Psoas muscle (tissue), 8 donors: Measurements from ENCODE around the gene HOXC5. TPM values are rescaled to one million over a fixed set of nuclear protein-coding genes. Genes with fewer than 3 reads are reported as not detected.

Experiments used
- ATAC-seq, 4 donors: fragments of 200-7000 bp; cut with Tn5 transposase; one replicate each; pipeline ENCODE4 v1.9.1; 2020; ENCODE audit warnings: moderate library complexity in 3 of 4, mild to moderate bottlenecking in 2 of 4
- DNase-seq, 2 donors: peaks; one replicate each; pipeline ENCODE4 v3.0.0-alpha.2; 2020
- H3K27ac ChIP-seq: fragments of 200-600 bp; one replicate; pipeline ENCODE4 v1.8.0; 2022
- H3K27me3 ChIP-seq, 3 donors: fragments of 200-600 bp in 1 of 3; one replicate each; pipeline versions ENCODE4 v1.6.1 to v1.8.0; 2013 to 2022; ENCODE audit warnings: low read length in 2 of 3, mild to moderate bottlenecking in 2 of 3, moderate library complexity in 1 of 3; ENCODE audit not compliant: insufficient read depth in 3 of 3
- H3K36me3 ChIP-seq, 2 donors: fragments of 200-600 bp in 1 of 2; one replicate each; pipeline versions ENCODE4 v1.6.1 to v1.8.0; 2013 to 2022; ENCODE audit warnings: low read depth in 1 of 2, mild to moderate bottlenecking in 1 of 2, moderate library complexity in 1 of 2; ENCODE audit not compliant: insufficient read depth in 1 of 2
- H3K4me1 ChIP-seq: fragments of 200-600 bp; one replicate; pipeline ENCODE4 v1.8.0; 2022
- H3K4me3 ChIP-seq: fragments of 200-600 bp; one replicate; pipeline ENCODE4 v1.8.0; 2022; ENCODE audit warnings: mild to moderate bottlenecking
- H3K9me3 ChIP-seq: fragments of 200-600 bp; one replicate; pipeline ENCODE4 v1.8.0; 2022
- whole genome bisulfite sequencing, 3 donors: extraction: QIAGEN DNeasy Blood & Tissue Kit; methylation state at CpG; one replicate each; pipeline versions ENCODE4 v1.1.6 to v1.1.7; 2013; 5-methylcytosine and 5-hydroxymethylcytosine counted together
- intact Hi-C, 2 donors: fragments of 100-400 bp; cut with DNase I; formaldehyde crosslinking; loops; one replicate each; pipeline versions ENCODE4 v1.11.0 to v1.14.2; 2022
- polyA plus RNA-seq, 3 donors: library from polyadenylated mRNA; stranded (reverse); fragments of 200-250 nt; gene quantifications; one replicate each; pipeline ENCODE4 v1.2.3, GENCODE V29; 2013
- total RNA-seq, 4 donors: library from RNA; stranded (reverse); fragmentation: NEBNext Ultra II Directional in 2 of 4; extraction: Animal tissue kit (Norgen Biotek cat#: 25700) in 2 of 4; gene quantifications; one replicate each; pipeline versions ENCODE4 v1.2.1 to v1.2.4, GENCODE V29; 2021 to 2023
- TF ChIP-seq, protein P1 (sequence below): fragments of 200-600 bp; IDR thresholded peaks from one replicate; pipeline ENCODE4 v1.8.0; 2022; ENCODE audit warnings: antibody characterized with exemption
- donor health status: healthy with polysubstance abuse.
- donor health status: DM: no; HTN: no; CAD: no; lungs with moderate emphysema.
- donor health status: Bipolar disorder and iron deficiency.
- donor health status: healthy.
- donor health status: DM: yes; HTN: yes; CAD: no.
- donor health status: DM: no; HTN: no; CAD: no.
- donor health status: DM: no; HTN: no; CAD: no.
- donor health status: DM: yes; HTN: yes; CAD: no.

The HOXC5 gene
- total and polyA plus RNA-seq, 7 donors, result 0.03 to 3.3 (median 0.58) TPM

DNA sequence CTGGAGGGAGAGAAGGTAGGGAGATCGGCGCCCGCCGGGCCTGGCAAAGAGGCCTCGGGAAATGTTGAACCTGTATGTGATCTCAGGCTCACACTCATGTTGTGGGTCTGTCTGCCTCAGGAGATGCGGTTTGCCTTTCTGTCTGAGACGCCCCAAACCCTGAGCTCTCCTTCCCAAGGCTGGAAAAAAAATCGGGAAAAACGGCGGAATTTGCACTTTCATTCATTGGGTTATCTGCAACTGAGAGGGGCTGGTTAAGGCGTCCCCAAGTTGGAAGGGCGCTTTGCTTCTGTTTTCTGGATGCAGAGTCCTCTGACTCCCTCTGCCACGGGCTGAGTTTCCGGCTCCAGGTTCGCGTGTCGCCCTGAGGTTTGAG, 37.9 kb upstream of the HOXC5 start:
- Histone ChIP-seq H3K27me3 (peaks cover 0 to 3% (median 0%) of the 10 kb centered on the region in 3 donors), H3K9me3 (no peaks in the 10 kb centered on the region), H3K36me3 (no peaks in the 10 kb centered on the region), H3K27ac (peak overlapping the region; percentile 95), H3K4me1 (peaks cover 30% of the 10 kb centered on the region), H3K4me3 (peak overlapping the region; percentile 78)
- DNase-seq (no peak), ATAC-seq (peak in 1 of 4 donors; percentile 3)
- 1 to 2% (median 2%) methylated on average over 17 of the region's 17 CpGs for WGBS, 3 donors
- intact Hi-C loops, result no loop called here
- TF ChIP-seq, protein P1, sequence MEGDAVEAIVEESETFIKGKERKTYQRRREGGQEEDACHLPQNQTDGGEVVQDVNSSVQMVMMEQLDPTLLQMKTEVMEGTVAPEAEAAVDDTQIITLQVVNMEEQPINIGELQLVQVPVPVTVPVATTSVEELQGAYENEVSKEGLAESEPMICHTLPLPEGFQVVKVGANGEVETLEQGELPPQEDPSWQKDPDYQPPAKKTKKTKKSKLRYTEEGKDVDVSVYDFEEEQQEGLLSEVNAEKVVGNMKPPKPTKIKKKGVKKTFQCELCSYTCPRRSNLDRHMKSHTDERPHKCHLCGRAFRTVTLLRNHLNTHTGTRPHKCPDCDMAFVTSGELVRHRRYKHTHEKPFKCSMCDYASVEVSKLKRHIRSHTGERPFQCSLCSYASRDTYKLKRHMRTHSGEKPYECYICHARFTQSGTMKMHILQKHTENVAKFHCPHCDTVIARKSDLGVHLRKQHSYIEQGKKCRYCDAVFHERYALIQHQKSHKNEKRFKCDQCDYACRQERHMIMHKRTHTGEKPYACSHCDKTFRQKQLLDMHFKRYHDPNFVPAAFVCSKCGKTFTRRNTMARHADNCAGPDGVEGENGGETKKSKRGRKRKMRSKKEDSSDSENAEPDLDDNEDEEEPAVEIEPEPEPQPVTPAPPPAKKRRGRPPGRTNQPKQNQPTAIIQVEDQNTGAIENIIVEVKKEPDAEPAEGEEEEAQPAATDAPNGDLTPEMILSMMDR, result no peak

DNA sequence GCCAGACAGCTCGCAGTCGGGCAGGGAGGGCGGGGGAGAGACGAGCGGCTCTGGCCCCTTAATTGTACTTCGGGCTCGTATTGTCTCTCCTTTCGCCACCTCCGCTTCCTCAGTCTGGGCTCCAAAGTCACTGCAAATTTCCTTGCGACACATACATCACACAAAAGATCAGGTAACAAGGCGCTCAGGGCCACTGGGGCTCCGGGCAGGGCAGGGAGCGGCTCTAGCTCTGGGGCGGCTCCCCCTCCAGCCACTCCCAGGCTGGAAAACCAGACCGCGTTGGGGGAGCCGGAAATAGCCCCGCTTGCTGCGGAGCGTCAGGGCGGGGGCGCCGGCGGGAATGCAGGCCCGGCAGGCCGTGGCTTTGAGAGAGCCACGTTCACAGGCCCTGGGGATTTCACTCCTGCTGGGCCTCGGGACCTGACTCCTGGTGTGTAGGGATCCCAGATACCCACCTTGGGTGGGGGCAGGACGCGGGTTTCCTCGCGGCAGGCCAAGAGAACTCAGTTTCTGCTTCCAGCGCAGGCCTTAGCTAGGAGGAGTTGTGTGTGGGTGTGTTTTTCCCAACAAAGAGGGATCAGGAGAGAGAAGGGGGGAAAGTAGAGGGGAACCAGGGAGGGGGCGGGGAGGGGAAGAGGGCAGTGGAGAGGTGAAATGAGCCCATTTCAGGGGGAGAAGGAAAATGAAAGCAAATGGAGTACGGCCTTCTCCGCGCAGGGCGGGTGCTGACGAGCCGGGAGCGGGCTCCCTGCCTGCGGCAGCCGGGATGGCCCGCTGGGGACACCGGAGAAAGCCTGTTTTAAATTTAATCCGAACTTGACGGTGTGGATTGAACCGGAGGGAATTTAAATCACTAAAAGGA, 37.2 kb upstream of the HOXC5 start:
- WGBS, 3 donors, result 1% methylated on average over 46 to 48 of the region's 48 CpGs
- H3K27ac ChIP-seq, result peak overlapping the region; percentile 95
- ATAC-seq, result peak in 3 of 4 donors; percentile 56 to 73 (median 70)

DNA sequence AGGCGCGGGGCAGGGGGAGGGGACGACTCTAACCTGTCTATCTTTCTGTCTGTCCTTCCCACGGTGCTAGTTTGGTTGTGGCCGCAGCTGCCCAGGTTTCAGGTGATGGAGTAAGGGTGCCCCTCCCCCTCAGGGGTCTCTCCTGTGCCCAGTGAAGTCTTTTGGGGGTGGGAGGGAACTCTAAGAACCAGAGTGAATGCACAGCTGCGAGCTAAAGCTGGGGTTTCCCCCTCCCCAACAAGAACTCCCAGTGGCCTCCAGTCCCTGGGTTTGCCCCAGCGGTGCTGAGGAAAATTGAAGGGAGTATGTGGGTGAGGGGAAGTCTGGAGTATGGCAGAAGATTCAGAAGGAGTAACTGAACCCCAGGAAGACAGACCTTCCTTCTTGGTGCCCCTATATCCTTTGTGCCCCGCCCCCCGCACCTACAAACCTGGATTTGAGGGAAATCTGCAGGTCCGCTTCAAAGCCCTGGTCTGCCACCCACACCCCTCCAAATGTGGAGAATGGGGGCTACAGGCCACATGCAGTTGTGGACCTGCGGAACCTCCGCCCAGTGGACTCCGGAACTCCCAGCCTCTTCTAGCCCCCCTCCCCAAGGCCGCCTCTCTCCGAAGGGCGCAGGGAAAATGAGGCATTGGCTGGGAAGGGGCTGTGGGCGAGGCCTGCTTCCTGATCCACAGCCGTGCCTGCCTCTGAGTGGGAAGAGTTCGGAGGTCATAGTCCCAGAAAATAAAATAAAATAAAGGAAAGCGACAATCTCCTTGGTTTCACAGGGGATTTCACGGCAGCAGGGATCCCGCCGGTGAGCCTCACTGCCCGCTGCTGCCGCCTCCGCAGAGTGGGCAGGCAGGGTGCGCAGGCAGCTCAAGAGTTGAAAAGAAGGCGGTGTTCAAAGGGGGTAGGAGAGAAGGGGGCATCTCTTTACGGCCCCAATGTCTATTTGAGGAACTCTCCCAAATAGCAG, 36.3 kb upstream of the HOXC5 start:
- H3K27ac ChIP-seq, result peak overlapping the region; percentile 95
- DNase-seq, result no peak
- TF ChIP-seq, protein P1, result no peak
- H3K4me1 ChIP-seq, result peaks cover 17% of the 10 kb centered on the region
- intact Hi-C loops, result loop anchor here in 1 of 2 donors (2.0 kb wide), 1 partner anchor 14 kb away; no protein-coding TSS in a partner anchor
- no peaks in the 10 kb centered on the region for H3K9me3 ChIP-seq
- no peaks in the 10 kb centered on the region for H3K36me3 ChIP-seq
- 7 to 13% (median 10%) methylated on average over 29 of the region's 29 CpGs for WGBS, 3 donors
- no peaks in the 10 kb centered on the region for H3K27me3 ChIP-seq
- peak in 2 of 4 donors; percentile 16 to 19 for ATAC-seq
- peak overlapping the region; percentile 78 for H3K4me3 ChIP-seq

More for the DNA sequence above, 37.2 kb upstream of the HOXC5 start:
- peak; percentile 57 to 94 for DNase-seq
- TF ChIP-seq, protein P1, result no peak
- peaks cover 24% of the 10 kb centered on the region for H3K4me1 ChIP-seq
- H3K36me3 ChIP-seq, result no peaks in the 10 kb centered on the region
- H3K9me3 ChIP-seq, result no peaks in the 10 kb centered on the region
- H3K27me3 ChIP-seq, result peaks cover 0 to 3% (median 0%) of the 10 kb centered on the region in 3 donors
- intact Hi-C loops, result loop anchor here in 1 of 2 donors (2.0 kb wide), 1 partner anchor 13 kb away; no protein-coding TSS in a partner anchor
- H3K4me3 ChIP-seq, result peak overlapping the region; percentile 78

DNA sequence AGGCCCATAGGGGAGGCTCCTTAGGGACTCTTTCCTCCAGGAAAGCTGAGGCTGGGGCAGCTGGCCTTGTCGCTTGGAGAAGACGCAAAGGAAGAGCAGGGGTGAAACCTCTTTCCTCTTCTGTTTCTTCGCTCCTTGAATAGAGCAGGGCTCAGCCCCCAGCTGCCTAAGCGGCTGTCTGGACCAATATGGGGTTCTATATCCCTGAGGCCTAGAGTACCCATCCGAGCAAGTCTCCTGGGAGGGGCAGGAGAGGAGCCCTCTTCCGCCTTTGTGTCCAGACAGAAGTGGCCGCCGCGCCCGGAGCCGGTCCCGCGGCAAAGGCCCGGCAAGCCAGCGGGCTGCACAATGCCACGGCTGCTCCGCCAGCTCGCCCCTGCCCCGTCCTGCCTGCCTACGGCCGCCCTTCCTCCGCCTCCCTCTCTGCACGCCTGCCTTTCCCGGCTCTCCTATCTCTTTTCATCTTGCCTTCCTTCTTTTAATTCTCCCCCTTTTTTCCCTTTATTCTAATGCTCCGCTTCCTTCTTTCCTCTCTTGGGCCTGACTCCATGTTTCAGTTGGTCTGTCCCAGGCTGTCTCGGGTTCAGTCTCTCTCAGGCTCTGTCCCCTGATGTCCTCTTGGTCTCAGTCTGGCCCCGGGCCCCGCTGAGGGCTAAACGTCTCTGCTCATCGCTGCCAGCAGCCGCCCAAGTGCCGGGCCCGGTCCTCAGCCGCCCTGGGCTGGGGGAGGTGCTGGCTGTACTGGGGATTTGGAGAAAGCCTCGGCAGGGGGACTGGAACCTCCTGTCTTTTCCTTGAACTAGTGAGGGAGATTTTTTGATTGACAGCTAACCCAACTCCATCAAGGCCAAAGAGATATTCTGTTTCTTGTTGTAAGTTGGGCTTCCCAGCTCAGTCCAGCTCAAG, 35.4 kb upstream of the HOXC5 start:
- H3K4me3 ChIP-seq, result peak overlapping the region; percentile 78
- 1 to 2% (median 2%) methylated on average over 28 to 35 of the region's 35 CpGs for WGBS, 3 donors
- H3K27ac ChIP-seq, result peak overlapping the region; percentile 95
- no peaks in the 10 kb centered on the region for H3K36me3 ChIP-seq
- H3K27me3 ChIP-seq, result no peaks in the 10 kb centered on the region
- ATAC-seq (peak in 3 of 4 donors; percentile 12 to 22 (median 15)), DNase-seq (peak in 1 of 2 donors; percentile 80)
- intact Hi-C loops, result loop anchor here in 1 of 2 donors (2.0 kb wide), 1 partner anchor 15 kb away; no protein-coding TSS in a partner anchor
- TF ChIP-seq, protein P1, result no peak
- H3K4me1 ChIP-seq, result peaks cover 8% of the 10 kb centered on the region
- H3K9me3 ChIP-seq, result no peaks in the 10 kb centered on the region
